Adipose tissue (tissue), 3 donors: ENCODE measurements around the gene LLCFC1. TPM values are rescaled to one million over a fixed set of nuclear protein-coding genes. Genes with fewer than 3 reads are reported as not detected.

Source experiments
- H3K27ac ChIP-seq: one replicate; pipeline ENCODE4 v1.5.1; 2013; ENCODE audit warnings: low read depth, low read length
- WGBS, 3 donors: extraction: QIAGEN DNeasy Blood & Tissue Kit; methylation state at CpG; one replicate each; pipeline ENCODE4 v1.1.7; 2013; 5-methylcytosine and 5-hydroxymethylcytosine counted together
- polyA plus RNA-seq, 3 donors: library from polyadenylated mRNA; stranded (reverse); fragments of 200-250 nt; gene quantifications; one replicate each; pipeline ENCODE4 v1.2.3, GENCODE V29; 2013
- donor health status: healthy with polysubstance abuse.
- donor health status: Bipolar disorder and iron deficiency.
- donor health status: healthy.

LLCFC1 gene
- polyA plus RNA-seq, 3 donors, result not detected

GRCh38 chr7:142933624-142934023, 5.7 kb upstream of the LLCFC1 start, which contains the start of gene TRPV5:
Gene TRPV5, minus strand, starts transcription at chr7:142933746. Its CDS starts 287 bp downstream, at chr7:142933459.
- 66 to 76% (median 75%) methylated on average over 4 of the region's 4 CpGs for WGBS, 3 donors
- H3K27ac ChIP-seq, result no peak within 1 kb of the TSS

DNA sequence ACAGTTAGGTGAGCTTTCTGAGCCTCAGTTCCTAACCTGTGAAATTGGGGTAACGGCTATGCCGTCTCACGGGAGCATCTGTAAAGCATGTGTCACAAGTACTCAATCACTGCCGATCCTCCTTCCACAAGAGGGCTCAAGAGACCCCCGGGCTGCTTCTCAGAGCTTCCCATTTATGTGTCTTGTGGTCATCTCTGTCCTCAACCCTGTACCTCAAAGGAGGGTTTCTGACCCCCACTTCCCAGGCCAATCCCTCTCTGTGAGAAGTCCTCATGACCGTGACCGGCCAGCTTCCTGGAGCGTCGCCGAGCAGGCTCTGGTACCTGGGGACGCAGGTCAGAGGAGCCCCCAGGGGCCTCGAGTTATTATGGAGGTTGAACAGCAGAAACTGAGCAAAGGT, 5.2 kb upstream of the LLCFC1 start:
- no peak overlapping the region for H3K27ac ChIP-seq
- 74 to 82% (median 82%) methylated on average over 12 of the region's 12 CpGs for WGBS, 3 donors

GRCh38 chr7:142935941-142936565, 3.2 kb upstream of the LLCFC1 start:
- H3K27ac ChIP-seq, result no peak overlapping the region
- WGBS, 3 donors, result 86 to 89% (median 89%) methylated on average over 10 to 12 of the region's 12 CpGs

DNA sequence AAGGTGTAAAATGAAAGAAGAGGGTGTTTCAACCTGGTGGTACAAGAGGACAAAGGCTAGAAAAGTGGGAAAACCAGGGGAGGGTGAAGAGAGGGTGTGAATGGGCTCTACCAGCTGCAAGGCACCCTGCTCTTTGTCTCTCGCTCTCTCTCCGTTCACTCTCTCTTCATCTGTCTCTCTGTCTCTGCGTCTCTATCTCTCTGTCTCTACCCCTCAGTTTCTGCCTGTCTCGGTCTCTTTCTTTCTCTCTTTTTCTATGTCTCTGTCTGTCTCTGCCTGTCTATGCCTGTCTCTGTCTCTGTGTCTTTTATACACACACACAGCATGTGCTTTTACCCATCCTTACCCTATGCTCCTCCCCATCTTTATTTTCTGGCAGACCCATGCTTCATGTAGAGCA, 673 bp upstream of the LLCFC1 start:
- WGBS, 3 donors, result 96 to 98% (median 97%) methylated on average over 4 of the region's 4 CpGs
- no peak overlapping the region for H3K27ac ChIP-seq

DNA sequence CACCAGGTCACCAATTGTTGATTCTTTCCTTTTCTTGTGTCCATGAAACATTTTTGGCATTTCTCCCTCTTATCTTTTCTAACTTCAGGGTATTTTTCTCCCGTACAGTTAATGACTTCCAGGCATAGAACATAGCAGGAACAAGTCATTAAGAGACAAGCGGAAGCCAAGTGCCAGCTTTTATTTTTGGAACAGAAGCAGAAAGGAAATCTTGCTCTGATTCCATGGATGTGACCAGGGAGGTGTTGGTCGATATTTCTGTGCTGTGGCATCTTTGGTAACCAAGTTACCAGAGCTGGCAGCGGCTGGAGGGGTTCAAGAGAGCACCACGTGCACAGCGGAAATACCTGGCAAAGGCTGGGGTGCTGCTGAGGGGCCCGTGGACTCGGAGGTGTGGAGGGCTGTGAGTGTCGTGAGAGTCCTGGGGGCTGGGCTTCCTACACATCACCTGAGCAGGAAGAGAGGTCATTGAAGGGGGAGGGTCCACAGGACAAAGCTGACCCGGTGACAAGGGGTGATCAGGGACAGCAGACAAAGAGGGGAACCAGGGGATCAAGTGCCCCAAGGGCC, 1.8 kb downstream of the LLCFC1 start:
- 47 to 64% (median 56%) methylated on average over 10 of the region's 10 CpGs for WGBS, 3 donors
- no peak overlapping the region for H3K27ac ChIP-seq

DNA sequence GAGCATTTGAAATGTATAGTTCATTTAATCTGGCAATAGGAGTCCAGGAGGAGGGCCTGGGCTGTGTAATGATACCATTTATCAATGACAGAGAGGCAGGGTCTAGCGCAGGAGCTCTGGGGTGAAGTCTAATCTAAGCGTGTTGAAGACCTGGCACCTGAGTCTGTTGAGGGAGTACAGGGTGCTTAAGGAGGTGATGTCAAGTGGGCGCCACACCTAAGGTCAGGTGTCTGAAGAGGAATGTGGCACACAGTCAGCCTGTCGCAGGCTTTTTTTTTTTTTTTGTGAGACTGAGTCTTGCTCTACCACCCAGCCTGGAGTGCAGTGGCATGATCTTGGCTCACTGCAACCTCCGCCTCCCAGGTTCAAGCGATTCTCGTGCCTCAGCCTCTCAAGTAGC, 2.3 kb downstream of the LLCFC1 start:
- no peak overlapping the region for H3K27ac ChIP-seq
- WGBS, 3 donors, result 89 to 96% (median 94%) methylated on average over 7 of the region's 7 CpGs

- H3K27ac ChIP-seq, result no peak overlapping the region
- 90 to 96% (median 93%) methylated on average over 6 of the region's 6 CpGs for WGBS, 3 donors
Observed at GRCh38 chr7:142942746-142943145, 3.5 kb downstream of the LLCFC1 start.

- no peak overlapping the region for H3K27ac ChIP-seq
- 78 to 85% (median 82%) methylated on average over 7 of the region's 7 CpGs for WGBS, 3 donors
Observed at GRCh38 chr7:142943706-142944268, 4.5 kb downstream of the LLCFC1 start.

- 56 to 73% (median 64%) methylated on average over 3 of the region's 3 CpGs for WGBS, 3 donors
- H3K27ac ChIP-seq, result no peak overlapping the region
Observed at GRCh38 chr7:142945001-142945400, 5.7 kb downstream of the LLCFC1 start.

DNA sequence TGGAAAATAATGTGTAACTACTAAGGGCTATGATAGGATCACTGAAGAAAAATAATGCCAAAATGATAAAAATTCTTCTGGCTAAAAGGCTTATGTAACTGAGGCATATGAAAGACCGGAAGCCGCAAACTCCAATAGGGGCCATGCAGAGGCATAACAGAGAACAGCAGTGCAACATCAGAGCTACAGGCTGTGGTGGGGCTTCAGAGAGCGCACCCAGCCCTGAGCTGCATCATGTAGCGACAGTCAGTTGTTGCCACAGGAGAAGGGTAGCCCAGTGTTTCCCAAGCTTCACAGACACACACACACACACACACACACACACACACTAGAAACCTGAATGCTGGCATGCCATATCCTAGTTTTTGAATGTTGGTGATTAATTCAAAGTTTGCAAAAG, 9.3 kb downstream of the LLCFC1 start:
- WGBS, 3 donors, result 93 to 97% (median 95%) methylated on average over 4 of the region's 4 CpGs
- H3K27ac ChIP-seq, result no peak overlapping the region

DNA sequence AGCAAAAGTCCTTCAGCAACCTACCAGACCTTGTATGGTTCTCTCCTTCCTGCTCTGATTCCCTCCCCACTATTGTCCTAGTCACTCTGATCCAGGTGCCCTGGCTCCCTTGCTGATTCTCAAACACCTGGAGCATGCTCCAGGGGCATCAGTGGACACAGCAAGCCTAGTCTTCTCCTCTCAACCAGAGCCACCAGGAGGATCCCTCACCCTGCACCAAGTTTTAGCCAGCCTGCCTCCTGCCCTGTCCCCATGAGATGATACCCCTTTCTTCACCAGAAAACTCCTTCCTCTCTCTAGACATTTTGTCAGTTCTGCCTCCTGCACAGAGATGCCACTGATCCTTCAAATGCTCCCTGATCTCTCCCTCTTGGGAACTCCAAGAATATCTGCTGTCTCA, 11.0 kb downstream of the LLCFC1 start:
- H3K27ac ChIP-seq, result no peak overlapping the region

DNA sequence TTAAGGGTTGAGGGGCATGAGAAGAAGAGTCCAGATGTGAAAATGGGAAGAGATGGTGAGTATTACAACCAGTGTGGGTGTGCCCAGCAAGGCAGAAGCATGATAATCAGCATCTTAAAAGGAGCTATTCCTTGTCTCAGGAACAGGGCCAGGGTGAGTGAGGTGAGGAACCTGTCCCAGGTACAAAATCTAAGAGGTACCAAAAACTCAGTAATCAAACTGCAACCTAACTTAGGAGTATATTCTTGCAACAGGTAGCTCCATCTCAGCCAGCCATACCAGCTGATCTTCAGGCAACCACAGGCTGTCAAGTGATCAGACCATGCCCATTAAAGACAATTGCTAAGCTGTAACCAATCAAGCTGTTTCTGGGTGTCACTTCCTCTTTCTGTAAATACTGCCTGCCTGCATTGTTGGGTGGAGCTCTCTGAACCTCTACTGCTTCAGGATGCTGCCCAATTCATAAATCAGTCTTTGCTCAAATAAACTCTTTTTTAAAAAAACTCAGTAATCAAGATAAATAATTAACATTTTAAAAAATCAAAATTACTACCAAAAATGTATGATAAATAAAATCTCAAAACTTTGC, 15.5 kb downstream of the LLCFC1 start:
- no peak overlapping the region for H3K27ac ChIP-seq

GRCh38 chr7:142956951-142957623, 17.8 kb downstream of the LLCFC1 start:
- no peak overlapping the region for H3K27ac ChIP-seq
- 41 to 65% (median 55%) methylated on average over 3 of the region's 3 CpGs for WGBS, 3 donors

- no peak overlapping the region for H3K27ac ChIP-seq
- WGBS, 3 donors, result 63 to 70% (median 66%) methylated on average over 8 of the region's 8 CpGs
Observed at GRCh38 chr7:142957723-142958122, 18.4 kb downstream of the LLCFC1 start.

- H3K27ac ChIP-seq, result no peak overlapping the region
Observed at GRCh38 chr7:142959202-142959601, 19.9 kb downstream of the LLCFC1 start.

DNA sequence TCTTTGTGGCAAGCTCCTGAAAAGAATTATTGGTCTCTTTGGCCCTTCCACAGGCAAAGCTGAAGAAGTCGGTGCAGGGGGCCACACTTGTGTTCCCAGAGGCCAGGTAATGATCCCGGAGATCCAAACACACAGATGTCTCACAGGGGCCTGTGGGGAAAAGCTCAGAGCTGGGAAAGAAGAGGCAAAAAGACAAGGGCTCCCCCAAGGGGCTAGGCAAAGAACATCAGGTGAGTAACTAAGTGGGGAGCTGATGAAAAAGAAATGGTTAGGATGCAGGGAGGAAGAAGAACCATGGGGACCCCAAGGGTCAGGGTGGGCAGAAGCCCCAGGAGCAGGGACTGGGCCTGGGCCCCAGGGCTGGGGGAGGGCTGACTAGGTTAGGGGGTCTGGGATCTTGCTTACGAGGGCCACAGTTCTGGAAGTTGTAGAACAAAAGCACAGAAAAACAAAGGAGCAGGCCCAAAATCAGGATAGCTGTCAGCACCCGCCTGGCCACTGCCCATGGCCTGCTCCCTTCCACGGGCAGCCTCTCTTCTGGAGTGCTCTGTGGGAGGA, 21.8 kb downstream of the LLCFC1 start:
- WGBS, 3 donors, result 75 to 92% (median 90%) methylated on average over 5 of the region's 5 CpGs
- no peak overlapping the region for H3K27ac ChIP-seq

GRCh38 chr7:142961595-142961972, 22.3 kb downstream of the LLCFC1 start:
- H3K27ac ChIP-seq, result no peak overlapping the region
- 77 to 85% (median 82%) methylated on average over 4 of the region's 4 CpGs for WGBS, 3 donors

- WGBS, 3 donors, result 69 to 82% (median 70%) methylated on average over 9 of the region's 9 CpGs
- H3K27ac ChIP-seq, result no peak within 1 kb of the TSS
Observed at GRCh38 chr7:142961973-142962926, 23.0 kb downstream of the LLCFC1 start, which contains the start of gene KEL. Gene KEL, minus strand, starts transcription at chr7:142962363. Its CDS starts 157 bp downstream, at chr7:142962206.
